Upper lobe of left lung (tissue), 4 donors: Measurements from ENCODE around the gene ZNF865.

Experiments used
- POLR2A ChIP-seq, 4 donors: fragments of 450-650 bp; IDR thresholded peaks; one replicate each; pipeline ENCODE4 v1.5.1; 2016 to 2017; ENCODE audit warnings: antibody characterized with exemption in 4 of 4, mild to moderate bottlenecking in 2 of 4
- TF ChIP-seq, protein P1 (sequence below), 6 experiments: fragments of 450-650 bp in 4 of 6; fragments of 200-600 bp in 2 of 6; sonication (generic) in 2 of 6; IDR thresholded peaks; one replicate each; pipeline ENCODE4 v1.5.1; 2016 to 2019; ENCODE audit warnings: antibody characterized with exemption in 6 of 6

DNA sequence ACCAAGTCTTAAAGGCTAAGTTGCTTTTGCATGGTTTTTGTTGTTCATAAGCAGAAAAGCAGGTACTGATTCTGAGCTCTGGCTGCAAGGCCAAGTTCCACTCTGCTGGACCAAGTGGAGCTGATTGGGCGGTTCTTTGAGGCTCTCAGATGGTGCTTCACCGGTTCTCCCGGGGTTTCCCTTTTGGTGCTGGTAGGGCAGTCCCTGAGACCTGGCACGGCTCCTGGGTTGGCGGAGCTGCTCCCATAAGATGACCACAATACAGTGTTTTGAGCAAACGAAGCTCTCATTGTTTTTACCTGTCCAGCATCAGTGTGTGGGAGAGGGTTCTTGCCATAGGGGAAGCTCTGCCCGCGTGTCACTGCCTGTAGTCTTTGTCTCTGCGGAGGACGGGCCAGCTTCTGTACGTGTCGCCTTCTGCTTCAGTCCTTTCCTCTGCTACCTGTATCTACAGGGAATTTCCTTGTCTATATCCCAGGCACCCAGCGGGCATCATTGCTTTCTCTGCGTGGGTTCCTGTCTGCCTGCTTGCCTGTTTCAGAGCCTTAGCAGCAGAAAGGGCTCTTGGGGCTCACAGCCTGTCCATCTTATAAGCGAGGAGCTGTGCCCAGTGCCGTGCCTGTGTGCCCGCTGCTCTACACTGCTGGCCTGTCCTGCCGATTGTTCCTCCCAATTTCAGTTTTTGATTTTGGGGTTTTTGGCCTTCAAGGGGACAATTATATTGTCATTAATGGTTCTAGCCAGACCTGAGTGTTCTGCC, 51.7 kb downstream of the ZNF865 start:
- TF ChIP-seq, protein P1, sequence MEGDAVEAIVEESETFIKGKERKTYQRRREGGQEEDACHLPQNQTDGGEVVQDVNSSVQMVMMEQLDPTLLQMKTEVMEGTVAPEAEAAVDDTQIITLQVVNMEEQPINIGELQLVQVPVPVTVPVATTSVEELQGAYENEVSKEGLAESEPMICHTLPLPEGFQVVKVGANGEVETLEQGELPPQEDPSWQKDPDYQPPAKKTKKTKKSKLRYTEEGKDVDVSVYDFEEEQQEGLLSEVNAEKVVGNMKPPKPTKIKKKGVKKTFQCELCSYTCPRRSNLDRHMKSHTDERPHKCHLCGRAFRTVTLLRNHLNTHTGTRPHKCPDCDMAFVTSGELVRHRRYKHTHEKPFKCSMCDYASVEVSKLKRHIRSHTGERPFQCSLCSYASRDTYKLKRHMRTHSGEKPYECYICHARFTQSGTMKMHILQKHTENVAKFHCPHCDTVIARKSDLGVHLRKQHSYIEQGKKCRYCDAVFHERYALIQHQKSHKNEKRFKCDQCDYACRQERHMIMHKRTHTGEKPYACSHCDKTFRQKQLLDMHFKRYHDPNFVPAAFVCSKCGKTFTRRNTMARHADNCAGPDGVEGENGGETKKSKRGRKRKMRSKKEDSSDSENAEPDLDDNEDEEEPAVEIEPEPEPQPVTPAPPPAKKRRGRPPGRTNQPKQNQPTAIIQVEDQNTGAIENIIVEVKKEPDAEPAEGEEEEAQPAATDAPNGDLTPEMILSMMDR (IDR thresholded peaks at IDR 0.05): no peak
- no peak for TF ChIP-seq POLR2A (IDR thresholded peaks at IDR 0.05)
